Upper lobe of left lung (tissue), 6 donors: ENCODE data around the gene TSPEAR. TPM values are rescaled to one million over a fixed set of nuclear protein-coding genes. Genes with fewer than 3 reads are reported as not detected.

ENCODE experiments used
- ATAC-seq, 2 donors: fragments of 200-7000 bp; cut with Tn5 transposase; one replicate each; pipeline ENCODE4 v1.9.1; 2022; ENCODE audit warnings: mild to moderate bottlenecking in 2 of 2, moderate library complexity in 2 of 2; ENCODE audit not compliant: low FRiP score in 2 of 2
- DNase-seq, 2 donors: peaks; one replicate each; pipeline ENCODE4 v3.0.0-alpha.2; 2019 to 2020
- H3K27ac ChIP-seq, 4 donors: fragments of 200-600 bp; sonication (generic); one replicate each; pipeline ENCODE4 v1.5.1; 2016 to 2019
- H3K27me3 ChIP-seq, 4 donors: fragments of 200-600 bp; sonication (generic); one replicate each; pipeline ENCODE4 v1.5.1; 2017 to 2019
- H3K36me3 ChIP-seq, 4 donors: fragments of 200-600 bp; sonication (generic); one replicate each; pipeline ENCODE4 v1.5.1; 2016 to 2019
- H3K4me1 ChIP-seq, 4 donors: fragments of 200-600 bp; sonication (generic); one replicate each; pipeline ENCODE4 v1.5.1; 2018 to 2019
- H3K4me3 ChIP-seq, 4 donors: fragments of 200-600 bp; sonication (generic); one replicate each; pipeline ENCODE4 v1.5.1; 2017 to 2019; ENCODE audit warnings: mild to moderate bottlenecking in 2 of 4, moderate library complexity in 1 of 4
- H3K9me3 ChIP-seq, 4 donors: fragments of 200-600 bp; sonication (generic); one replicate each; pipeline ENCODE4 v1.5.1; 2018 to 2019
- EP300 ChIP-seq, 4 donors: sonication (generic); formaldehyde crosslinking; IDR thresholded peaks; one replicate each; pipeline ENCODE4 v1.5.1; 2017; ENCODE audit warnings: antibody characterized with exemption in 4 of 4, control low read depth in 2 of 4
- POLR2A ChIP-seq, 4 donors: fragments of 450-650 bp; IDR thresholded peaks; one replicate each; pipeline ENCODE4 v1.5.1; 2016 to 2017; ENCODE audit warnings: antibody characterized with exemption in 4 of 4, mild to moderate bottlenecking in 2 of 4
- POLR2AphosphoS5 ChIP-seq, 2 donors: sonication (generic); formaldehyde crosslinking; IDR thresholded peaks; one replicate each; pipeline ENCODE4 v1.5.1; 2017; ENCODE audit warnings: antibody characterized with exemption in 2 of 2
- WGBS, 2 donors: methylation state at CpG; one replicate each; pipeline ENCODE4 v1.1.5; 2017 to 2018; 5-methylcytosine and 5-hydroxymethylcytosine counted together
- total RNA-seq, 6 donors: library from RNA; depleted of rRNA in 4 of 6; stranded (reverse); fragments of >200 nt in 4 of 6; gene quantifications; one replicate each; pipeline versions ENCODE4 v1.1.0 to v1.2.1, GENCODE V29; 2016 to 2021
- TF ChIP-seq, protein P1 (sequence below), 6 experiments: fragments of 450-650 bp in 4 of 6; fragments of 200-600 bp in 2 of 6; sonication (generic) in 2 of 6; IDR thresholded peaks; one replicate each; pipeline ENCODE4 v1.5.1; 2016 to 2019; ENCODE audit warnings: antibody characterized with exemption in 6 of 6
- donor health status: DM: no; HTN: no; CAD: no; lungs with moderate emphysema.
- donor health status: DM: no; HTN: yes; CAD: no; lungs with severe emphysema.

Gene TSPEAR
- total RNA-seq, 6 donors from 2014 or later, result 0.14 to 0.17 TPM; not detected in 4

DNA sequence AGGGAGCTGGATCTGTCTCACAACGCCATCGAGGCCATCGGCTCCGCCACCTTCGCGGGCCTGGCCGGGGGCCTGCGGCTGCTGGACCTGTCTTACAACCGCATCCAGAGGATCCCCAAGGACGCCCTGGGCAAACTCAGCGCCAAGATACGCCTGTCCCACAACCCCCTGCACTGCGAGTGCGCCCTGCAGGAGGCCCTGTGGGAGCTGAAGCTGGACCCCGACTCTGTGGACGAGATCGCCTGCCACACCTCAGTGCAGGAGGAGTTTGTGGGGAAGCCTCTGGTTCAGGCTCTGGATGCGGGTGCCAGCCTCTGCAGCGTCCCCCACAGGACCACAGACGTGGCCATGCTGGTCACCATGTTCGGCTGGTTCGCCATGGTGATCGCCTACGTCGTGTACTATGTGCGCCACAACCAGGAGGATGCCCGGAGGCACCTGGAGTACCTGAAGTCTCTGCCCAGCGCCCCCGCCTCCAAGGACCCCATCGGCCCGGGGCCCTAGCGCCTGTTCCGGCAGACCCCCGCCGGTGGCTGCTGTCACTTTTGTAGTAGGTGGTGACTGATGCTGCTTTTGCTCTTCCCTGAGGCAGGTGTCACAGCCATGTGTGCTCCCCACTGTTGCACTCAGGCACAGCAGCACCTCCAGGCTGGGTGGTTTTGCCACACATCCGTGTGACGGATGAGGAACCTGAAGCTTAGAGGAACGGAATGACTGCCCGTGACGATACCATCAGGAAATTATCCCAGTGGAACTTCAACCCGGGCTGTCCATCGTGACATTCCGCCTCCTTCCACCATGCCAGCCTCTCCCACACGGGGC, 254.2 kb downstream of the TSPEAR start:
- DNase-seq (peak; percentile 14 to 82), ATAC-seq (no peak)
- Histone ChIP-seq H3K27me3 (no peaks in the 10 kb centered on the region), H3K4me1 (peaks cover 5 to 20% (median 12%) of the 10 kb centered on the region in 4 donors), H3K36me3 (no peaks in the 10 kb centered on the region), H3K4me3 (no peak overlapping the region), H3K27ac (no peak overlapping the region), H3K9me3 (peaks cover 0 to 3% (median 0%) of the 10 kb centered on the region in 4 donors)
- 94 to 97% methylated on average over 30 to 33 of the region's 44 CpGs for WGBS, 2 donors
- TF ChIP-seq, protein P1, sequence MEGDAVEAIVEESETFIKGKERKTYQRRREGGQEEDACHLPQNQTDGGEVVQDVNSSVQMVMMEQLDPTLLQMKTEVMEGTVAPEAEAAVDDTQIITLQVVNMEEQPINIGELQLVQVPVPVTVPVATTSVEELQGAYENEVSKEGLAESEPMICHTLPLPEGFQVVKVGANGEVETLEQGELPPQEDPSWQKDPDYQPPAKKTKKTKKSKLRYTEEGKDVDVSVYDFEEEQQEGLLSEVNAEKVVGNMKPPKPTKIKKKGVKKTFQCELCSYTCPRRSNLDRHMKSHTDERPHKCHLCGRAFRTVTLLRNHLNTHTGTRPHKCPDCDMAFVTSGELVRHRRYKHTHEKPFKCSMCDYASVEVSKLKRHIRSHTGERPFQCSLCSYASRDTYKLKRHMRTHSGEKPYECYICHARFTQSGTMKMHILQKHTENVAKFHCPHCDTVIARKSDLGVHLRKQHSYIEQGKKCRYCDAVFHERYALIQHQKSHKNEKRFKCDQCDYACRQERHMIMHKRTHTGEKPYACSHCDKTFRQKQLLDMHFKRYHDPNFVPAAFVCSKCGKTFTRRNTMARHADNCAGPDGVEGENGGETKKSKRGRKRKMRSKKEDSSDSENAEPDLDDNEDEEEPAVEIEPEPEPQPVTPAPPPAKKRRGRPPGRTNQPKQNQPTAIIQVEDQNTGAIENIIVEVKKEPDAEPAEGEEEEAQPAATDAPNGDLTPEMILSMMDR (IDR thresholded peaks at IDR 0.05), result no peak

- no peaks in the 10 kb centered on the region for H3K27me3 ChIP-seq
Measured at GRCh38 chr21:44456214-44456914, 255.0 kb downstream of the TSPEAR start.

DNA sequence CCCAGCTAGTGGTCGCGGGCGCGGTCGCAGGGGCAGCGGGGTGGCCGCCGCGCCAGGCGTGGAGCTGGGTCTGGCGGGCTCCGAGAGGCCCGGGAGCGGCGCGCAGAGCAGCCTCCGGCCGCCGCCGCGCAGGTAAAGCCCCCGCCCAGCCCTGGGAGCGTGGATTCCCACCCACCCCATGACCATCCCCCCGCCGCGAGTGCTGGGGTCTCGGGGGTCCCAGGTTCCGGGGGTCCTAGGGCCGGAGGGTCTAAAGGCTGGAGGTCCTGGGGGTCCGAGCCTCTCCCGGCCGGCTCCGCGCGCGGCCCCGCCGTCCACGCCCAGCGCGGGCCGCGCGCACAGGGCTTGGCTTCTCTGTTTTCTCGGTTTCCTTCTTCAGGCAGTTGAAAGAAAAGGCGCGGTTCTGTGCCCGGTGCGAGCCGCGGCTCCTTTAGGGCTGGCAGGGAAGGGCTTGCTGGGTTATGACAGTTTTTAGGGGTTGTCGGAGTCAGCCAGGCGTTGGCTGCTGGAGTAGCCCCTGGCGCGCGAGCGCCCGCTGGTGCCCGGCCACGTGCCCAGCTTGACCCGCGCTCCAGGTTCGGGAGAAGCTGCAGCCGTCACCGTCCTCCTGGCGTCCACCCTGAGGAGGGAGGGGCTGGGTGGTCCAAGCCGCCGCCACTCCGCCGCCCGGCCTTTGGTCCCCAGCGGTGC, 255.7 kb downstream of the TSPEAR start:
- H3K36me3 ChIP-seq, result no peaks in the 10 kb centered on the region
- peak in 1 of 2 donors; percentile 58 for ATAC-seq
- no peak for TF ChIP-seq POLR2A (IDR thresholded peaks at IDR 0.05)
- TF ChIP-seq, protein P1 (IDR thresholded peaks at IDR 0.05), result peak in 1 of 6 experiments; percentile 9
- H3K27me3 ChIP-seq, result no peaks in the 10 kb centered on the region
- peak overlapping the region in 1 of 4 donors; percentile 20 for H3K27ac ChIP-seq
- peaks cover 5 to 20% (median 12%) of the 10 kb centered on the region in 4 donors for H3K4me1 ChIP-seq
- H3K9me3 ChIP-seq, result peaks cover 0 to 3% (median 0%) of the 10 kb centered on the region in 4 donors
- peak overlapping the region; percentile 32 to 95 (median 66) for H3K4me3 ChIP-seq
- peak; percentile 58 to 92 for DNase-seq
- whole genome bisulfite sequencing, 2 donors, result 3% methylated on average over 21 of the region's 72 CpGs; no CpG with 5 or more reads in 1 of the 2 donors

More at GRCh38 chr21:44456214-44456914, 255.0 kb downstream of the TSPEAR start:
- H3K4me3 ChIP-seq, result peak overlapping the region in 3 of 4 donors; percentile 59 to 95 (median 73)
- peaks cover 5 to 20% (median 12%) of the 10 kb centered on the region in 4 donors for H3K4me1 ChIP-seq
- WGBS, 2 donors, result 81 to 86% methylated on average over 24 to 35 of the region's 35 CpGs
- H3K27ac ChIP-seq, result no peak overlapping the region
- no peak for TF ChIP-seq POLR2A (IDR thresholded peaks at IDR 0.05)
- TF ChIP-seq EP300 (IDR thresholded peaks at IDR 0.05), result no peak
- TF ChIP-seq POLR2AphosphoS5 (IDR thresholded peaks at IDR 0.05), result no peak
- TF ChIP-seq, protein P1 (IDR thresholded peaks at IDR 0.05), result no peak
- peak in 1 of 2 donors; percentile 77 for DNase-seq
- no peaks in the 10 kb centered on the region for H3K36me3 ChIP-seq
- peaks cover 0 to 3% (median 0%) of the 10 kb centered on the region in 4 donors for H3K9me3 ChIP-seq
- no peak for ATAC-seq

GRCh38 chr21:44454747-44455523, 256.4 kb downstream of the TSPEAR start, which contains the start of gene LRRC3:
TSS of gene LRRC3 (plus strand) at chr21:44455510. CDS start at chr21:44456645, 1,135 bp downstream.
- H3K9me3 ChIP-seq, result peaks cover 0 to 3% (median 0%) of the 10 kb centered on the region in 4 donors
- H3K27ac ChIP-seq, result peak within 1 kb of the TSS in 1 of 4 donors; percentile 20
- TF ChIP-seq, protein P1 (IDR thresholded peaks at IDR 0.05), result no peak
- no peak for TF ChIP-seq POLR2A (IDR thresholded peaks at IDR 0.05)
- TF ChIP-seq POLR2AphosphoS5 (IDR thresholded peaks at IDR 0.05), result no peak
- TF ChIP-seq EP300 (IDR thresholded peaks at IDR 0.05), result no peak
- H3K4me1 ChIP-seq, result peaks cover 5 to 20% (median 12%) of the 10 kb centered on the region in 4 donors
- 8 to 14% methylated on average over 14 to 22 of the region's 45 CpGs for WGBS, 2 donors
- peak; percentile 85 to 86 for ATAC-seq
- H3K36me3 ChIP-seq, result no peaks in the 10 kb centered on the region
- no peaks in the 10 kb centered on the region for H3K27me3 ChIP-seq
- peak; percentile 91 to 94 for DNase-seq
- H3K4me3 ChIP-seq, result peak within 1 kb of the TSS; percentile 32 to 95 (median 66)
